IPS-NIHi11 (cell line): Measurements from ENCODE around the gene NLRP13.

ENCODE experiments used
- DNase-seq: peaks from one replicate; pipeline ENCODE4 v3.0.0; 2012; ENCODE audit warnings: mixed read lengths, low spot score

Gene NLRP13

DNA sequence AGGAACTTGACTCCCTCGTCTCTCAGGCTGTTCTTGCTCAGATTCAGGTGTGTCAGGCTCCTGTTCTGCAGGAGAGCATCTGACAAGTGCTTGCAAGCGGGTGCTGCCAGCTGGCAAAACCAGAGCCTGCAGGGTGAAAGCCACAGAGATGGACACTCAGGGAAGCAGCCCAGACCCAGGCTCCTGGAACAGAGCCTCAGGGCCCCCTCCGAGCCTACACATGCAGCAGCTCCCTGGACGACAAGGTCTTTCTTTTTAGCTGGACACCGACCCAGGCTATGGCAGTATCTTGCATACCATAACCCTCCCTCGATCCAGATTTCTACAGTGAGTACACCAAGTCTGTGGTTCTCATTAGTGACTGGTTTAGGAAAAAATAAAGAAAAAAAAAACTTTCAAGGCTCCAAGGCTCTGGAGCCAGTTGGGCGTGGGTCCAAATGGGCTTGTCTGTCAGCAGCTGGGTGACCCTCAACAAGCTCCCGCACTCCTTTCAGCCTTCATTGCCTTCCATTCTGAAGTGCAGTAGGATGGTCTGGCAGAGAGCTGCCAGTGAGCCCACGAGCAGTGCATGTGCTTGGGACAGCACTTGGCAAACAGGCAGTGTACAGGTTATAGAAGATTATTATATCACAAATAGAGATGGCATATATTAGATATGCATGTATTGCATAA lies 29.9 kb downstream of the NLRP13 start:
- DNase-seq = no peak

DNA sequence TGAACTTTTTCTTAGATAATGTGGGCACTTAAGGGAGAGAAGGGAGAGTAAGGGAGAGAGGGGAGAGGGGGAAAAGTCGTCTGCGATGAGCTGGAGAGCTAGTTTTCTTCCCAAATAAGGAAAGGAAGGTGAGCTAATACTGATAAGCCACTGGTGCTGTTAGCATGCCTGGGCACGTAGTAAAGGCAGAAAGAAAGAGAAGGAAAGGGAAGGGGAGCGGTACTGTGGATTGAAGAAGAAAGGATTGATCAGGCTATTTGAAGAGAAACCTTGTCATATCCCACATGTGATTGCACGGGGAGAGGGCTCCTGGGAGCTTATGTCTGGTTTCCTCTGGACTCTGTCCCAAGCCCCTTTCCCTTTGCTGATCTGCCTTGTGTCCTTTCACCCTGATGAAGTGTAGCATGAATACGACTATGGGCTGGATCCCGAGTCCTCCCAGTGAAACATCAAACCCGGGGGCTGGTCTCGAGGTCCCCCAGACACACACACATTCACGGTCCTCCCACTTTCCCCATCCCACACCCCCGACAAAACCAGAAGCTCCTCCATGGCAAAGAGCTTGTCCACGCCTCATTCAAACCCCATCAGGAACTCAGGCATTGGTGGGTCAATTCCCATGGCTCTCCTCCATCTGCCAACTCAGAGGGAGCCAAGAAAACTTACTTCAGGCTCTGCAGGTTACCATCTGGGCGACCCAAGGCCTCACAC lies 30.6 kb downstream of the NLRP13 start:
- DNase-seq = no peak

DNA sequence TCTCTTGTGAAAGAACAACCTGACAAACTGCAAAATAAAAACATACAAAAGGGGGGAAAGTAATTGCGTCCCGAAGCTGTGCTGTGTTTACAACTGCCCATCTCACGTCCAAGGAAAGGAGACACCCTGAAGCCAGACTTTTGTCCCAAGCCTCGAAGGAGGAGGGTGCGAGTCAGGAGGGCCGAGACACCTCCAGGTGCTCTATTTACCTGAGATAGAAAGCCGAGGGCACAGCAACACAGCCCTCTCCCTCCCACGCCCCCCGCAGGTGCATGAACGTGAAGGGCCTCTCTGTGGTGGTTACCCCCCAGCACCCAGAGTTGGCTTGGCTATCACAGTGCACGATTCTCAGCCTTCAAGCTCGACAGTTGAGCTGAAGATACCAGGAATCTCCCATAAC lies 33.2 kb downstream of the NLRP13 start:
- DNase-seq = no peak

DNA sequence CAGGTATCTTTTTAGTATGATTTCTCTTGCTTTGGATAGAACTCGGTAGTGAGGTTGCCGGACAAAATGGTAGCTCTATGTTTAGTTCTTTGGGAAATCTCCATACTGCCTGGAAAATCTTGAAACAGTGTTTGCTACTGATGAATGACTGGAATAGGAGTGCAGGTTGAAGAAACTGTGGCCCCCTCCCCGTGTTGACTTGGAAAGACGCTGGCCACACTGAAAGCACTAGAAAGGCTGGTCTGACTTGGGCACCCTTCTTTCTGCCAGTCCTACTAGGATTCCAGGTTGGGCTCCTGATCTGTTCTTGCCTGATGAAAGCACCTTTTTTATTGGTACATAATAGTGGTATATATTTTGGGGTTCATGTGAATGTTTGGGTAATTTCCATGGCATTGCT lies 49.5 kb downstream of the NLRP13 start:
- no peak for DNase-seq

DNA sequence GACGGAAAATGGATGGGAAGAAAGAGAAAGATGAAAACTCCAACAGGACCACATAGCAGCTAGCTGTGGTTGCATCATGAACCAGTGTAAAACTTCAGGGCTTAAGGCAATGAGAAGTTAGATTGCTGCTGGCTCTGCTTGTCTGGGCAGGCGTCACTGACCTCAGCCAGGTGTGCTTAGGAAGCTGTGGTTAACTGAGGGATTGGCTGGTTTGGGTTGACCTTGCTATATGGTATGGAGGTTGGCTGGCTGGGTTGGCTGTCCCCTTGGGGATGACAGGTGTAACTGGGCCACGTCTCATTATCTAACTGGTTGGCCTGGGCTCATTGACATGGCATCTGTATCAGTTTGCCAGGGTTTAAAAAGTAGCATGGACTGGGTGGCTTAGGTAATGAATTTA lies 54.9 kb downstream of the NLRP13 start:
- DNase-seq = no peak

DNA sequence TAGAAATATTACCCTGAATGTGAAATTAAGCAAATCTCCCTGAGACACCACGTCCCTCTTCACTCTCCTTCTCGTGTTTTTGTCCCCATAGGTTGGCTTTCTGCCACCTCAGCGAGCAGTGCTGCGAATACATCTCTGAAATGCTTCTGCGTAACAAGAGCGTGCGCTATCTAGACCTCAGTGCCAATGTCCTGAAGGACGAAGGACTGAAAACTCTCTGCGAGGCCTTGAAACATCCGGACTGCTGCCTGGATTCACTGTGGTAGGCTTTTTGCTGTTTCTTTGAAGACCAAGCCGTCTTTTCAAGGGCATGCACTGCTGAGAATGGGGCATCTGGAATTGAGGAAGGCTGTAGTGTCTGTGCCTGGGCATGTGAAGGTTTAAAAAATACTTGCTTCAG lies 61.4 kb downstream of the NLRP13 start:
- no peak for DNase-seq

DNA sequence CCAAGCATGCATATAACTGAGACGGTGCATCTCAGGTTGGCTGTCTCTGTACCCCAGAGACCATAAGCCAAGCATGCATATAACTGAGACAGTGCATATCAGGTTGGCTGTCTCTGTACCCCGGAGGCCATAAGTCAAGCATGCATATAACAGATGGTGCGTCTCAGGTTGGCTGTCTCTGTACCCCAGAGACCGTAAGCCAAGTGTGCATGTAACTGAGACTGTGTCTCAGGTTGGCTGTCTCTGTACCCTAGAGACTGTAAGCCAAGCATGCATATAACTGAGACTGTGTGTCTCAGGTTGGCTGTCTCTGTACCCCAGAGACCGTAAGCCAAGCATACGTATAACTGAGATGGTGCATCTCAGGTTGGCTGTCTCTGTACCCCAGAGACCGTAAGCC lies 65.0 kb downstream of the NLRP13 start:
- no peak for DNase-seq

DNA sequence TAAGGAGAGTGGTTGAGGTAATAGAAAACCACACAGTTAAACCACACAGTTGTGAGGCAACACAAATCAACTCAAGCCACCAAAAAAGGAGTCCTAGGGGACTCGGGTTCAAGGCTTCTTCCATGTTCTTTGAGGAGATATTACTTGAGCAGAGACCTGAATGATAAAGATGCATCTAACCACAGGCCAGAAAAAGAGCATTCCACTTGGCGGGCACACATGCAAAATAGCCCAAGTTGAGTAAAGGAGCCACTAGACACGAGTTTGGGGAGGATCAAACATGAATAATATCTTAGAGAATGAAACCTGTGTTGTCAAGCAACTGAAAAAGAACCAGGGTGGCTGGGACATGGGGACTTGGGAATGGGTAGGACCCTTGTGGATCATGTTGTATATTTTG lies 65.6 kb downstream of the NLRP13 start:
- DNase-seq = no peak

DNA sequence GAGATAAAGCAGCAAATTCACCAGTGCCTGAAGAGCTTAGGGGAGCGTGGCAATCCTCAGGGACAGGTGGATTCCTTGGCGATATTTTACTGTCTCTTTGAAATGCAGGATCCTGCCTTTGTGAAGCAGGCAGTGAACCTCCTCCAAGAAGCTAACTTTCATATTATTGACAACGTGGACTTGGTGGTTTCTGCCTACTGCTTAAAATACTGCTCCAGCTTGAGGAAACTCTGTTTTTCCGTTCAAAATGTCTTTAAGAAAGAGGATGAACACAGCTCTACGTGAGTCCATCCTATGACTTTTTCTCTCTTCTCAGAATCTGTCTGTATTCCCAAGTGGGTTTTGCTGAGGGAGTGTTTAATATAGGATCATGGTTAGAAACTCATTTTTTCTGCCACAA lies 73.2 kb downstream of the NLRP13 start:
- DNase-seq = no peak

DNA sequence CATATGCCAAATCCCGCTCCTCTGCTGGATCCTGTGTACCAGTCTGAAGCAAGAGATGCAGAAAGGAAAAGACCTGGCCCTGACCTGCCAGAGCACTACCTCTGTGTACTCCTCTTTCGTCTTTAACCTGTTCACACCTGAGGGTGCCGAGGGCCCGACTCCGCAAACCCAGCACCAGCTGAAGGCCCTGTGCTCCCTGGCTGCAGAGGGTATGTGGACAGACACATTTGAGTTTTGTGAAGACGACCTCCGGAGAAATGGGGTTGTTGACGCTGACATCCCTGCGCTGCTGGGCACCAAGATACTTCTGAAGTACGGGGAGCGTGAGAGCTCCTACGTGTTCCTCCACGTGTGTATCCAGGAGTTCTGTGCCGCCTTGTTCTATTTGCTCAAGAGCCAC lies 73.7 kb downstream of the NLRP13 start:
- DNase-seq = no peak

DNA sequence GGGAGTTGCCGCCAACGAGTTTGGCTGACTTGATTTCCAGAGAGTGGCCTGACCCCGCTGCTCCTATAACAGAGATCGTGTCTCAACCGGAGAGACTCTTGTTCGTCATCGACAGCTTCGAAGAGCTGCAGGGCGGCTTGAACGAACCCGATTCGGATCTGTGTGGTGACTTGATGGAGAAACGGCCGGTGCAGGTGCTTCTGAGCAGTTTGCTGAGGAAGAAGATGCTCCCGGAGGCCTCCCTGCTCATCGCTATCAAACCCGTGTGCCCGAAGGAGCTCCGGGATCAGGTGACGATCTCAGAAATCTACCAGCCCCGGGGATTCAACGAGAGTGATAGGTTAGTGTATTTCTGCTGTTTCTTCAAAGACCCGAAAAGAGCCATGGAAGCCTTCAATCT lies 74.2 kb downstream of the NLRP13 start:
- DNase-seq = no peak

DNA sequence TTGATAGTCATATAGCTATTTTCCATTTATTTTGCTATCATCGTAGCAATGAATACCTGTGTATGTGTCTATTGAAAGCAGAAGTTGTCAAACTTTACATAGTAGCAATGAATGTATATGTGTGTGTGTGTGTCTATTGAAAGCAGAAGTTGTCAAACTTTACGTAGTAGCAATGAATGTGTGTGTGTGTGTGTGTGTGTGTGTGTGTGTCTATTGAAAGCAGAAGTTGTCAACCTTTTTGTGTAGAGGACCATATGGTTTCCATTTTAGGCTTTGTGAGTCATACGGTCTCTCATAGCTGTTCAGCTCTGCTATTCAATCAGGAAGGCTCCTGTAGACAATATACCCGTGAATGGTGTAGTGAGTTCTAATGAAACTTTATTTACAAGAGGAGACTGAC lies 75.0 kb downstream of the NLRP13 start:
- DNase-seq = no peak

DNA sequence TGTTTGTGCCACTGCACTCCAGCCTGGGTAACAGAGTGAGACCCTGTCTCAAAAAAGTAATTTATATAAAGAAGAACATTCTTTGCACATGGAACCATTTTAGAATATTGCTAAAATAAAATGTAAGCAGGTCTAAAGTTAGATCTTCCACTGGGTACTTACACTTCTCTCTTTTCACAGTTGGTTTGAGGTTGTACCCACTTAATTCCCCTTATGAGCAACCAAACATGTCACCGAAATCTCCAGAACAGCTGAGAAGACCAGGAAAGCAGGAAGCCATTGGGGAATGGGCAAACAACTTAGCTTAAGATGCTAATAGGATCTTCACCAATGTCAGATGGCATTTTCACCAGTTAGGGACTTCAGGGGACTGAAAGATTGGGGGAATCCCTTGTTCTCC lies 77.0 kb downstream of the NLRP13 start:
- no peak for DNase-seq
